ENCODE results near the gene EFCAB12.

GRCh38 chr3:129460155-129460554 lies 31.7 kb upstream of the EFCAB12 start:
- TF ChIP-seq POLR2A (IDR thresholded peaks at IDR 0.05; ENCODE audit: low read length) (no peak), GATA1 (IDR thresholded peaks at IDR 0.05; ENCODE audit: low read depth, low read length) (no peak)
